ENCODE measurements around the gene SNAI3. TPM values are rescaled to one million over a fixed set of nuclear protein-coding genes. Genes with fewer than 3 reads are reported as not detected.

The SNAI3 gene
- total RNA-seq, 1 experiment from 2014 or later: 2.2 TPM

- CTCF ChIA-PET: no interaction called here
- intact Hi-C loops (cut with micrococcal nuclease): no loop called here
- Histone ChIP-seq H3K27me3 (ENCODE audit: insufficient read depth, low read length) (no peaks in the 10 kb centered on the region), H3K9me2 (ENCODE audit: insufficient read depth) (no peaks in the 10 kb centered on the region), H3K79me2 (ENCODE audit: insufficient read depth, low read length) (peaks cover 21% of the 10 kb centered on the region; the same call in 1 of the 2 replicates), H3K27ac (ENCODE audit: low read depth, low read length) (no peak overlapping the region), H3K36me3 (ENCODE audit: control insufficient read depth in 1 of 2, insufficient read depth in 2 of 2, low read length in 2 of 2) (peaks cover 26 to 58% of the 10 kb centered on the region in 2 experiments; a peak in 3 of 4 replicates), H3K4me3 (replicated peaks in 1 of 2; ENCODE audit: low read depth in 1 of 2, low read length in 2 of 2) (no peak overlapping the region), H2AFZ (ENCODE audit: low read depth, low read length, poor library complexity, severe bottlenecking) (no peak overlapping the region), H3K9me3 (ENCODE audit: control insufficient read depth in 1 of 2, insufficient read depth in 1 of 2, low read depth in 1 of 2, low read length in 2 of 2) (no peaks in the 10 kb centered on the region), H3K4me1 (ENCODE audit: control insufficient read depth in 1 of 2, insufficient read depth in 2 of 2, low read length in 2 of 2) (peaks cover 0 to 5% of the 10 kb centered on the region in 2 experiments; a peak in 1 of 4 replicates), H3K4me2 (ENCODE audit: low read length) (no peak overlapping the region), H4K20me1 (ENCODE audit: insufficient read depth) (no peaks in the 10 kb centered on the region), H3K9ac (ENCODE audit: low read length) (no peak overlapping the region)
- TF ChIP-seq CTCF (IDR thresholded peaks at IDR 0.05 in 2 of 3, conservative IDR thresholded peaks at IDR 0.05 in 1 of 3; ENCODE audit: borderline replicate concordance in 1 of 3, insufficient read depth in 1 of 3, low read depth in 2 of 3, low read length in 2 of 3): no peak
- TF ChIP-seq ATF3 (IDR thresholded peaks at IDR 0.05): no peak
- TF ChIP-seq SRF (IDR thresholded peaks at IDR 0.05; ENCODE audit: low read depth): no peak
- TF ChIP-seq CBX3 (IDR thresholded peaks at IDR 0.05; ENCODE audit: low read depth): no peak
- TF ChIP-seq ZNF274 (IDR thresholded peaks at IDR 0.05; ENCODE audit: low read depth, low read length): no peak
- TF ChIP-seq SP1 (IDR thresholded peaks at IDR 0.05; ENCODE audit: low read depth): no peak
- TF ChIP-seq EZH2phosphoT487 (IDR thresholded peaks at IDR 0.05; ENCODE audit: borderline replicate concordance): no peak
- TF ChIP-seq ZBTB33 (IDR thresholded peaks at IDR 0.05; ENCODE audit: extremely low read depth, insufficient replicate concordance, low read length): no peak
- no peak for TF ChIP-seq EZH2 (IDR thresholded peaks at IDR 0.05)
- no peak for ATAC-seq
- BruUV-seq (replicated peaks): no TSS peak
- RAD21 ChIA-PET (ENCODE audit: low non-redundant PET in 1 of 2, low total read pairs in 2 of 2, uncharacterized antibody in 2 of 2, unreplicated experiment in 2 of 2): no interaction called here
- DNase-seq (ENCODE audit: low read depth, low spot score): no peak
- POLR2A ChIA-PET: no interaction called here
These were observed 46.6 kb upstream of the SNAI3 start for GRCh38 chr16:88732961-88733294.
